Caki2 (cell line): ENCODE data around the gene FBXW9. TPM values are rescaled to one million over a fixed set of nuclear protein-coding genes. Genes with fewer than 3 reads are reported as not detected.
"Not testable (repeated sequence)": the region's sequence is repeated elsewhere in the genome, so short reads cannot be mapped to it uniquely, and the experiment has no call there.

Source experiments
- DNase-seq: peaks from one replicate; pipeline ENCODE4 v3.0.0-alpha.2; 2015; ENCODE audit warnings: low read depth
- in situ Hi-C: cut with HindIII; loops from 2 replicates; pipeline ENCODE4 v1.10.0; 2016; ENCODE audit warnings: low sequenced_read_pairs, low pct_unique_long_range_greater_than_20kb, mixed read lengths
- total RNA-seq: library from RNA; depleted of rRNA; stranded (reverse); fragments of >200 nt; shearing (Covaris generic); gene quantifications from 2 replicates; pipeline ENCODE4 v1.2.3, GENCODE V29; 2014; ENCODE audit warnings: low replicate concordance

Gene FBXW9
- total RNA-seq, 1 experiment from 2014 or later: 44.8 TPM

- in situ Hi-C loops: no loop called here
- DNase-seq: no peak
Observed at GRCh38 chr19:12692960-12693359, 3.5 kb downstream of the FBXW9 start.

GRCh38 chr19:12689581-12690216 lies 6.7 kb downstream of the FBXW9 start:
- no peak for DNase-seq
- in situ Hi-C loops: no loop called here

- DNase-seq: no peak
- in situ Hi-C loops: no loop called here
Observed at GRCh38 chr19:12689012-12689411, 7.4 kb downstream of the FBXW9 start.

- no peak for DNase-seq
- in situ Hi-C loops: no loop called here
Observed at GRCh38 chr19:12687496-12688196, 8.8 kb downstream of the FBXW9 start, which contains the start of gene GNG14. Gene GNG14 (plus strand): TSS chr19:12687998. CDS start chr19:12688049, 51 bp downstream.

- in situ Hi-C loops: no loop called here
- DNase-seq: no peak
Observed at GRCh38 chr19:12685831-12686230, 10.6 kb downstream of the FBXW9 start.

- DNase-seq: peak; percentile 99
- in situ Hi-C loops: no loop called here
Observed at GRCh38 chr19:12681074-12681987, 15.1 kb downstream of the FBXW9 start, which contains the start of gene DHPS. Gene DHPS (minus strand): TSS chr19:12681880. CDS start chr19:12681766, 114 bp downstream.

GRCh38 chr19:12680034-12680433 lies 16.4 kb downstream of the FBXW9 start:
- DNase-seq: no peak
- in situ Hi-C loops: no loop called here

GRCh38 chr19:12678039-12678438 lies 18.4 kb downstream of the FBXW9 start:
- in situ Hi-C loops: not testable (repeated sequence)

GRCh38 chr19:12676928-12677327 lies 19.5 kb downstream of the FBXW9 start:
- in situ Hi-C loops: no loop called here
- no peak for DNase-seq

More at GRCh38 chr19:12678039-12678438, 18.4 kb downstream of the FBXW9 start:
- not testable (repeated sequence) for DNase-seq

- peak; percentile 57 for DNase-seq
- in situ Hi-C loops: no loop called here
Observed at GRCh38 chr19:12676384-12676792, 20.0 kb downstream of the FBXW9 start.

- in situ Hi-C loops: no loop called here
- no peak for DNase-seq
Observed at GRCh38 chr19:12675940-12676339, 20.5 kb downstream of the FBXW9 start.

- in situ Hi-C loops: no loop called here
Observed at GRCh38 chr19:12675399-12675798, 21.0 kb downstream of the FBXW9 start.

GRCh38 chr19:12672744-12673143 lies 23.7 kb downstream of the FBXW9 start:
- no peak for DNase-seq
- in situ Hi-C loops: no loop called here

More at GRCh38 chr19:12675399-12675798, 21.0 kb downstream of the FBXW9 start:
- no peak for DNase-seq

GRCh38 chr19:12670159-12670928 lies 26.1 kb downstream of the FBXW9 start:
- in situ Hi-C loops: no loop called here

GRCh38 chr19:12669270-12670158 lies 26.9 kb downstream of the FBXW9 start:
- in situ Hi-C loops: no loop called here
- DNase-seq: peak; percentile 87

More at GRCh38 chr19:12670159-12670928, 26.1 kb downstream of the FBXW9 start:
- DNase-seq: no peak

GRCh38 chr19:12668932-12669269 lies 27.5 kb downstream of the FBXW9 start:
- in situ Hi-C loops: no loop called here
- DNase-seq: no peak

GRCh38 chr19:12668346-12668745 lies 28.1 kb downstream of the FBXW9 start:
- no peak for DNase-seq
- in situ Hi-C loops: no loop called here
